Astrocyte (in vitro differentiated cells and primary cell): Measurements from ENCODE around the gene GYS1.
"Not testable (repeated sequence)": the region's sequence is repeated elsewhere in the genome, so short reads cannot be mapped to it uniquely, and the experiment has no call there.

Experiments
- EZH2 ChIP-seq: IDR thresholded peaks from 2 replicates; pipeline ENCODE4 v1.6.1; 2012; ENCODE audit warnings: mild to moderate bottlenecking, low read length, inconsistent platforms; ENCODE audit not compliant: insufficient read depth
- TF ChIP-seq, protein P1 (sequence below): IDR thresholded peaks from 2 replicates; pipeline ENCODE4 v1.5.1; 2011; ENCODE audit warnings: low read depth, mild to moderate bottlenecking, inconsistent platforms, low read length, moderate library complexity; ENCODE audit not compliant: insufficient read depth

DNA sequence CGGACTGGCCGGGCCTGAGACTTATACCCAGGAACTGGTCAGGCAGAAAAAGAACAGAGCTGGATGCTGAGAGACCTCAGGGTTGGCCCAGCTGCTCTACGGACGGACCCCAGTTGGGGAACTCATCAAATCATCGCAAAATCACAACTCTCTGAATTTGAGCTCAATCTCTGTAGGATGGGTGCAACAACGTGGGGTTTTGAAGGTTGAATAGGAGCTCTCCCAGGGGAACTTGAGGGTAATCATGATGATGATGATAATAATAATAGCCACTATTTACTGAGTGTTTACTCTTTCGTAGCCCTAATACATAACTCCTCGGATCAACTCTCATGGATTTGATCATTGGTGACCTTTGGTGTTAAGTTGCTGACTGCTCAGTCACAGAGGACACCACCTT, 37.2 kb upstream of the GYS1 start:
- TF ChIP-seq, protein P1, sequence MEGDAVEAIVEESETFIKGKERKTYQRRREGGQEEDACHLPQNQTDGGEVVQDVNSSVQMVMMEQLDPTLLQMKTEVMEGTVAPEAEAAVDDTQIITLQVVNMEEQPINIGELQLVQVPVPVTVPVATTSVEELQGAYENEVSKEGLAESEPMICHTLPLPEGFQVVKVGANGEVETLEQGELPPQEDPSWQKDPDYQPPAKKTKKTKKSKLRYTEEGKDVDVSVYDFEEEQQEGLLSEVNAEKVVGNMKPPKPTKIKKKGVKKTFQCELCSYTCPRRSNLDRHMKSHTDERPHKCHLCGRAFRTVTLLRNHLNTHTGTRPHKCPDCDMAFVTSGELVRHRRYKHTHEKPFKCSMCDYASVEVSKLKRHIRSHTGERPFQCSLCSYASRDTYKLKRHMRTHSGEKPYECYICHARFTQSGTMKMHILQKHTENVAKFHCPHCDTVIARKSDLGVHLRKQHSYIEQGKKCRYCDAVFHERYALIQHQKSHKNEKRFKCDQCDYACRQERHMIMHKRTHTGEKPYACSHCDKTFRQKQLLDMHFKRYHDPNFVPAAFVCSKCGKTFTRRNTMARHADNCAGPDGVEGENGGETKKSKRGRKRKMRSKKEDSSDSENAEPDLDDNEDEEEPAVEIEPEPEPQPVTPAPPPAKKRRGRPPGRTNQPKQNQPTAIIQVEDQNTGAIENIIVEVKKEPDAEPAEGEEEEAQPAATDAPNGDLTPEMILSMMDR = not testable (repeated sequence)
- TF ChIP-seq EZH2 = not testable (repeated sequence)
